Calu3 (cell line): ENCODE results near the gene ALDOB. TPM values are rescaled to one million over a fixed set of nuclear protein-coding genes. Genes with fewer than 3 reads are reported as not detected.

Experiments used
- BruUV-seq: library from RNA; stranded (reverse); fragments of 400-500 nt; replicated peaks from 2 replicates; lab custom pipeline; 2021; lab: Mats Ljungman, UMichigan
- CTCF ChIA-PET: fragments of 300-600 bp; sonication (Branson Sonifier 250); formaldehyde crosslinking; loops from one replicate; lab custom pipeline; 2022; ENCODE audit warnings: antibody characterized with exemption; lab: Charles Lee
- DNase-seq: peaks from one replicate; pipeline ENCODE4 v3.0.0; 2022
- H3K27ac Mint-ChIP-seq: one replicate; pipeline ENCODE4 v1.8.0; 2022; ENCODE audit warnings: mixed read lengths; ENCODE audit not compliant: unreplicated experiment
- H3K27me3 Mint-ChIP-seq: one replicate; pipeline ENCODE4 v1.8.0; 2022; ENCODE audit warnings: mixed read lengths; ENCODE audit not compliant: unreplicated experiment
- H3K36me3 Mint-ChIP-seq: one replicate; pipeline ENCODE4 v1.8.0; 2022; ENCODE audit warnings: mild to moderate bottlenecking, moderate library complexity, mixed read lengths; ENCODE audit not compliant: insufficient read depth, unreplicated experiment
- H3K4me1 Mint-ChIP-seq: one replicate; pipeline ENCODE4 v1.8.0; 2022; ENCODE audit warnings: mild to moderate bottlenecking, low read depth, mixed read lengths; ENCODE audit not compliant: unreplicated experiment
- H3K4me3 Mint-ChIP-seq: one replicate; pipeline ENCODE4 v1.8.0; 2022; ENCODE audit warnings: mild to moderate bottlenecking, low read depth, moderate library complexity, mixed read lengths; ENCODE audit not compliant: unreplicated experiment
- H3K9me3 Mint-ChIP-seq: one replicate; pipeline ENCODE4 v1.8.0; 2022; ENCODE audit warnings: low read depth, mixed read lengths; ENCODE audit not compliant: unreplicated experiment
- intact Hi-C: fragments of 100-400 bp; cut with micrococcal nuclease; formaldehyde crosslinking; loops from one replicate; pipeline ENCODE4 v1.10.0; 2022; ENCODE audit not compliant: unreplicated experiment
- total RNA-seq: library from RNA; stranded (reverse); gene quantifications from 2 replicates; pipeline ENCODE4 v1.2.3, GENCODE V29; 2022
- TF ChIP-seq, protein P1 (sequence below): fragments of 200-600 bp; IDR thresholded peaks from one replicate; pipeline ENCODE4 v1.8.0; 2022; ENCODE audit warnings: antibody characterized with exemption; ENCODE audit not compliant: unreplicated experiment

The ALDOB gene
- total RNA-seq, 1 experiment from 2014 or later, result 7.4 TPM

DNA sequence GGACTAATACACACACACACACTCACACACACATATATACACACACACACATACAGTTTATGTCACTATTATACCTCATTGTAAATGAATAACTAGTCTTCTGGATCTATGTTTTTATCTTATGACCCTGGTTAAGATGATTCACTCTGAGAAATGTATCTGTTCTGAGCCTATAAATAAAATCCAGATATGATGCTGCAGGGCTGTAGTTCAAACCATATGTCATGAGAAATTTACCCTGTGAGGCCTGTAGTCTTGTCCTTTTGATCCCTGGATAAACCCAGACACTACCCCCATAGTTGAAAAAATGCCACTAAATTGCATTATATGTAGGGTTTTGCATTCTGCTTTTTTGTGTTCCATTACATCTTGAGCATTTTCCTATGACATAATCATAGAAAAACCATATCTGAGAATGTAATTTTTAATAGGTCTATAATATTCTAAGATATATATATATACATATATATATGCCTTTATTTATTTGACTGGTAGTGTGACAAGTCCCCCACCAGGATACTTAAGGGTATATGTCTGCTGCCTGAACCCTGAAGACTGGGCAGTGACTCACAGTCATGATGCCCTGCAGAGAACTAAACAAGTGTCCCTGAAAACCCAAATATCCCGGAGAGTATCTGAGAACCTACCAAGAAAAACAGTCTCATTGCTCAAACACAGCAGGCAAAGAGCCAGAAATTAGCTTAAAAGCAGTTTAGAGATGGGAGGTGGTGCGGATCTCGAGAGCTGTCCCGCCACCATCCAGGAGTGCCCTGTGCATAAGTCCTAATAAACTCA, 18.4 kb upstream of the ALDOB start:
- intact Hi-C loops, result loop anchor here (10.0 kb wide), 1 partner anchor 339 kb away; no protein-coding TSS in a partner anchor
- CTCF ChIA-PET, result no interaction called here
- H3K36me3 Mint-ChIP-seq, result peaks cover 6% of the 10 kb centered on the region
- H3K9me3 Mint-ChIP-seq, result peaks cover 2% of the 10 kb centered on the region
- H3K4me3 Mint-ChIP-seq, result no peak overlapping the region
- H3K4me1 Mint-ChIP-seq, result peaks cover 7% of the 10 kb centered on the region
- DNase-seq, result no peak
- TF ChIP-seq, protein P1, sequence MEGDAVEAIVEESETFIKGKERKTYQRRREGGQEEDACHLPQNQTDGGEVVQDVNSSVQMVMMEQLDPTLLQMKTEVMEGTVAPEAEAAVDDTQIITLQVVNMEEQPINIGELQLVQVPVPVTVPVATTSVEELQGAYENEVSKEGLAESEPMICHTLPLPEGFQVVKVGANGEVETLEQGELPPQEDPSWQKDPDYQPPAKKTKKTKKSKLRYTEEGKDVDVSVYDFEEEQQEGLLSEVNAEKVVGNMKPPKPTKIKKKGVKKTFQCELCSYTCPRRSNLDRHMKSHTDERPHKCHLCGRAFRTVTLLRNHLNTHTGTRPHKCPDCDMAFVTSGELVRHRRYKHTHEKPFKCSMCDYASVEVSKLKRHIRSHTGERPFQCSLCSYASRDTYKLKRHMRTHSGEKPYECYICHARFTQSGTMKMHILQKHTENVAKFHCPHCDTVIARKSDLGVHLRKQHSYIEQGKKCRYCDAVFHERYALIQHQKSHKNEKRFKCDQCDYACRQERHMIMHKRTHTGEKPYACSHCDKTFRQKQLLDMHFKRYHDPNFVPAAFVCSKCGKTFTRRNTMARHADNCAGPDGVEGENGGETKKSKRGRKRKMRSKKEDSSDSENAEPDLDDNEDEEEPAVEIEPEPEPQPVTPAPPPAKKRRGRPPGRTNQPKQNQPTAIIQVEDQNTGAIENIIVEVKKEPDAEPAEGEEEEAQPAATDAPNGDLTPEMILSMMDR, result no peak
- no peak overlapping the region for H3K27ac Mint-ChIP-seq
- BruUV-seq, result no TSS peak
- H3K27me3 Mint-ChIP-seq, result no peaks in the 10 kb centered on the region

DNA sequence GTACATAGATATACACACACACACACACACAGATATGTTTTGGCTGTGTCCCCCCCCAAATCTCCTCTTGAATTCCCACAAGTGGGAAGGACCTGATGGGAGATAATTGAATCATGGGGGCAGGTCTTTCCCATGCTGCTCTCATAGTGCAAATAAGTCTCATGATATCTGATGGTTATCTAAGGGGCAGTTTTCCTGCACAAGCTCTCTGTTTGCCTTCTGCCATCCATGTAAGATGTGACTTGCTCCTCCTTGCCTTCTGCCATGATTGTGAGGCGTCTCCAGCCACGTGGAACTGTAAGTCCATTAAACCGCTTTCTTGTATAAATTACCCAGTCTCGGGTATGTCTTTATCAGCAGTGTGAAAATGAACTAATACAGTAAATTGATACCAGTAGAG, 15.9 kb upstream of the ALDOB start:
- peaks cover 9% of the 10 kb centered on the region for H3K4me1 Mint-ChIP-seq
- CTCF ChIA-PET, result no interaction called here
- DNase-seq, result no peak
- TF ChIP-seq, protein P1, result no peak
- peaks cover 2% of the 10 kb centered on the region for H3K9me3 Mint-ChIP-seq
- no peak overlapping the region for H3K4me3 Mint-ChIP-seq
- BruUV-seq, result no TSS peak
- peaks cover 13% of the 10 kb centered on the region for H3K36me3 Mint-ChIP-seq
- no peak overlapping the region for H3K27ac Mint-ChIP-seq
- no peaks in the 10 kb centered on the region for H3K27me3 Mint-ChIP-seq
- intact Hi-C loops, result loop anchor here (10.0 kb wide), 1 partner anchor 337 kb away; no protein-coding TSS in a partner anchor

DNA sequence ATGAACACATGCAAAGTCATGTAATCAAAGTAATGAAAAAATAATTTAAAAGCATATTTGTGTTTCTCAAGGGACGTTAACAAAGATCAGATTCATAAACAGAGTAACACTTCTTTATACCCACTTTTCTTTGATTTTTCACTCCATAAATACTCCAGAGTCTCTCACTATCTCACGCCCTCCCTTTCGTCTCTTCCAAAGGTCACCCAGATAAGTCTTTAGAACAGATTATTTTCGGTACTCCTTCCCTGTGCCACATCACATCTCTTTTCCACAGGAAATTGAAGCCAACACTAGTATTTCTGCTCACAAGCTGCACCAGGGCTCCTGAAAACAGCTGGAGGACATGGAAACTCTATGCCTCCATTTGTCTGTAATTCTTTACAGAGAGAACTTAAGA, 15.4 kb upstream of the ALDOB start:
- DNase-seq, result no peak
- H3K27ac Mint-ChIP-seq, result no peak overlapping the region
- no peaks in the 10 kb centered on the region for H3K27me3 Mint-ChIP-seq
- H3K9me3 Mint-ChIP-seq, result peaks cover 2% of the 10 kb centered on the region
- peaks cover 9% of the 10 kb centered on the region for H3K4me1 Mint-ChIP-seq
- CTCF ChIA-PET, result no interaction called here
- BruUV-seq, result no TSS peak
- H3K4me3 Mint-ChIP-seq, result no peak overlapping the region
- TF ChIP-seq, protein P1, result no peak
- H3K36me3 Mint-ChIP-seq, result peaks cover 13% of the 10 kb centered on the region
- intact Hi-C loops, result loop anchor here (10.0 kb wide), 1 partner anchor 336 kb away; no protein-coding TSS in a partner anchor

DNA sequence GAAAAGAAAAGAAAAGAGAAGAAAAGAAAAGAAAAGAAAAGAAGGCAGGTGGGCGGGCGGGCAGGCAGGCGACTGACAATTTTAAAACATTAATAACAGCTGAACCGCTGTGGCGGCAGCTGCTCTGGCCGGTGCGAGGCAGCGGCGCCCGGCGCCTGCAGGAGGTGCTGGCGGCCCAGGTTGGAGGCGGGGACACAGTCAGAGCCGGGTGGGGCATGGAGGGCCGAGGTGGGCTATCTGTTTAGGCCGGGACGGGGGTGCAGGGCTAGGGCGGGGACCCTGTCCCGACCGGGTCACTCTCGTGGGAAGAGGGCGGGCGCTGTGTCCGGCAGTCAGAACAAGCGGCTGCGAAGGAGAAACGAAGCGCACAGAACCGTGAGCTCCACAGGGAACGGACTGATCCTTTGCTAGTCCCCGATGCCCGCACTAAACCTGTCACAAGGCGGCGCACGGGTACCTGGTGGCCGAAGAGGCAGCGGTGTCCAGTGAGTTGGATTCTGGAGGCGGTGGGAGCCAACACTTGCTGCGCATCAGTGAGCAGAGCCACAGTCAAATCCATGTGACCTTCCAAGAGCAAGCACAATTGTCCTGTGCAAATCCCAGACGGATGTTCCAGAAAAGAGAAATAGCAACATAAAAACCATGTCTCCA, 13.6 kb upstream of the ALDOB start:
- intact Hi-C loops, result loop anchor here (2.0 to 5.0 kb wide), 2 partner anchors 50 to 132 kb away; partner anchors contain the start of genes MRPL50 and ZNF189
- Mint-ChIP-seq H3K4me1 (peaks cover 21% of the 10 kb centered on the region), H3K9me3 (peaks cover 2% of the 10 kb centered on the region), H3K4me3 (peak overlapping the region; percentile 64), H3K27me3 (no peaks in the 10 kb centered on the region), H3K27ac (peak overlapping the region; percentile 78), H3K36me3 (peaks cover 19% of the 10 kb centered on the region)
- DNase-seq, result peak; percentile 85
- CTCF ChIA-PET, result interaction anchor here (0.6 to 1.5 kb wide), 11 partner anchors 10 to 137 kb away, joined by 3 to 21 read pairs (median 5); partner anchors contain the start of genes MRPL50, RNF20 and ZNF189
- TF ChIP-seq, protein P1, result peak; percentile 50
- BruUV-seq, result no TSS peak
